GM19351 (cell line): Measurements from ENCODE around the gene P2RX2.

Experiments used
- ATAC-seq: cut with Tn5 transposase; IDR thresholded peaks from one replicate; pipeline ENCODE4 v1.9.1; 2021; ENCODE audit warnings: mild to moderate bottlenecking, moderate library complexity; ENCODE audit not compliant: unreplicated experiment

The P2RX2 gene

GRCh38 chr12:132617135-132617701 lies 1.4 kb upstream of the P2RX2 start:
- ATAC-seq = no peak

DNA sequence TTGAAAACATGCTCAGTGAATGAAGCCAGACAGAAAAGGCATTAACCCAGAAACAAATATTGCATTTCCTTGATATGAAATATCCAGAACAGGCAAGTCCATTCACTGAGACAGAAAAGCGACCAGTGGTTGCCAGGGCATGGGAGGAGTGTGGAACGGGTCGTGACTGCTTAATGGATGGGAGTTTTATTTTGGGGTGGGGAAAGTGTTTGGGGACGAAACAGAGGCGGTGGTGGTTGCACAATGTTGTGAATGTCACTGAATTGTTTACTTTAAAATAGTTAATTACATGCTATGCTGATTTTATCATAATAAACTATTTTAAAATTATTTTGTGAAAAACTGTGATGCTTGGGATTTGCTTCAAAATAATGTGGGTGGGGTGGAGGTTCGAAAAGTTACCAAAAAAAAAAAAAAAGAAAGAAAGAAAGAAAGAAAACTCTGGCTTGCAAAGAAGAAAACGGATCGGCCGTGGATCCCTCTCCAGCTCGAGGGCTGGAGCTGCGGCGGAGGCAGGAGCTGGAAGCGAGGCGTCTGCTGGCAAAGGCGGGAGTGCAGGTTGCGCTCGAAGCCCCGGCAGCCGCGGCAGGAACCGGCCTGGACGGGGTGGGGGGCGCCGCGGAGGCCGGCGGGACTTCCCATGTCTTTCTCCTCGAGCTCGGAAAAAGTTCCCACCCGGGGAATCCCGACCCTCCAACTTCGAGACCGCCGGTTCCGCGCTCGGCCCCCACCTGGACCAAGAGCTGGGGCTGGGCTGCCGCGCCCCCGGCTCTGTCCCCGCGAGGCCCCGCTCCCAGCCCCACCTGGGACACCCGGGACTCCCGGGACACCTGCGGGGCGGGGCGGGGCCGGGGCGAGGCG lies 524 bp upstream of the P2RX2 start:
- ATAC-seq = no peak

GRCh38 chr12:132619071-132619385 lies 452 bp downstream of the P2RX2 start:
- no peak for ATAC-seq

DNA sequence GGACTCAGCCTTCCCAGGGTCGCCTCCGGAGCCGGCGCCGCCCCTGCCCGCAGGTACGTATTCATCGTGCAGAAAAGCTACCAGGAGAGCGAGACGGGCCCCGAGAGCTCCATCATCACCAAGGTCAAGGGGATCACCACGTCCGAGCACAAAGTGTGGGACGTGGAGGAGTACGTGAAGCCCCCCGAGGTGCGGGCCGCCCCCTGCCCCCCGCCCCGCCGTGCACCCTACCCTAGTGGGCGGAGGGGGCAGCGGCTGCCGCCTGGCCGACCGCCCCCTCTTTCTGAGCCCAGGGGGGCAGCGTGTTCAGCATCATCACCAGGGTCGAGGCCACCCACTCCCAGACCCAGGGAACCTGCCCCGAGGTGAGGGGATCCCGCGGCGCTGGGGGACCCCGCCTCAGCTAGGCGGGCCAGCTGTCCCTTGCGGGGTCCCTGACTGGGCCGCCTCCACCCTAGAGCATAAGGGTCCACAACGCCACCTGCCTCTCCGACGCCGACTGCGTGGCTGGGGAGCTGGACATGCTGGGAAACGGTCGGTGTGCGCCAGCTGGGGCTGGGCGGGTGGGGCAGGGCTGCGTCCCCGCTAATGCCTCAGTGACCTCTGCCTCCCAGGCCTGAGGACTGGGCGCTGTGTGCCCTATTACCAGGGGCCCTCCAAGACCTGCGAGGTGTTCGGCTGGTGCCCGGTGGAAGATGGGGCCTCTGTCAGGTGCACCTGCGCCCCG lies 973 bp downstream of the P2RX2 start:
- ATAC-seq = no peak

DNA sequence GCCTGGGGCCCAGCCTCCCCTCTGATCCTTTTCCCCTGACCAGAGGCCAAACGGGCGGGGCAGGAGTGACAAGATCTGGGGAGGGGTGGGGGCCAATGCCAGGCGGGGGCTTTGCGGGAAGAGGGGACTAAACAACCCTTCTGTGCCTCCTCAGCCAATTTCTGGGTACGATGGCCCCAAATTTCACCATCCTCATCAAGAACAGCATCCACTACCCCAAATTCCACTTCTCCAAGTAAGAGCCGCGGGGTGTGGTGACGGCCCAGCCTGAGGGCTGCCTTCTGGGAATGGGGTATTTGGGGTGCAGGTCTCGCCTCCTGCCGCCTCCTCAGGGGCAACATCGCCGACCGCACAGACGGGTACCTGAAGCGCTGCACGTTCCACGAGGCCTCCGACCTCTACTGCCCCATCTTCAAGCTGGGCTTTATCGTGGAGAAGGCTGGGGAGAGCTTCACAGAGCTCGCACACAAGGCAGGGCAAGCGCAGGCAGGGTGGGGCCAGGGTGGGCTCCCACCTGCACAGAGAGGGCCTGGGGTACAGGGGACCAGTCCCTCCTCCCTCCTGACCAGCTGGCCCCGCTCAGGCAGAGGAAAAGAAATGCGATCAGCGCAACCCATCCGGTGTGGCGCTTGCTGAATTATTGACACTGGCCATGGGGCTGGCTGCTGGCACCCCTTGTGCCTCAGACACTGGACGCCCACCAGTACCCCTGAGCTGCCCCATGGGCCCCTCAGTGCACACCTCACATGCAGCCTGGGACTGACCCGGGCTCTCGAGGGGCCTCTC lies 1.7 kb downstream of the P2RX2 start:
- ATAC-seq = no peak

DNA sequence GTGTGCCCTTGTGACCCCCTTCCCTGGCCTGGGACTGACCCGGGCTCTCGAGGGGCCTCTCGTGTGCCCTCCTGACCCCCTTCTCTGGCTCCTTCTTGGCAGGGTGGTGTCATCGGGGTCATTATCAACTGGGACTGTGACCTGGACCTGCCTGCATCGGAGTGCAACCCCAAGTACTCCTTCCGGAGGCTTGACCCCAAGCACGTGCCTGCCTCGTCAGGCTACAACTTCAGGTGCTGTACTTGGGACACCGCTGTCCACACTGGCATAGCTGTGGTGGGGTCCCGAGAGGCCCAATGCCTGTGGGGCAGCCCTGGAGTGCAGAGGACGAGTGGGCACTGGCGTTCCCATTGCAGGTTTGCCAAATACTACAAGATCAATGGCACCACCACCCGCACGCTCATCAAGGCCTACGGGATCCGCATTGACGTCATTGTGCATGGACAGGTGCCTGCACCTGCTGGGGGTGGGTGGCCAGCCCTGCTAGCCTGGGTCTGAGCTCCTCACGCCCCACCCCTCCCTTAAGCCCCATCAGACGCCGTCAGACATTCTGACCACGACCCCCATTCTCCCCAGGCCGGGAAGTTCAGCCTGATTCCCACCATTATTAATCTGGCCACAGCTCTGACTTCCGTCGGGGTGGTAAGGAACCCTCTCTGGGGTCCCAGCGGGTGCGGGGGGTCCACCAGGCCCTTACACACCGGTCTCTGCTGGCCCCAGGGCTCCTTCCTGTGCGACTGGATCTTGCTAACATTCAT lies 2.5 kb downstream of the P2RX2 start:
- ATAC-seq = no peak

GRCh38 chr12:132621657-132622435 lies 3.3 kb downstream of the P2RX2 start:
- ATAC-seq = no peak

DNA sequence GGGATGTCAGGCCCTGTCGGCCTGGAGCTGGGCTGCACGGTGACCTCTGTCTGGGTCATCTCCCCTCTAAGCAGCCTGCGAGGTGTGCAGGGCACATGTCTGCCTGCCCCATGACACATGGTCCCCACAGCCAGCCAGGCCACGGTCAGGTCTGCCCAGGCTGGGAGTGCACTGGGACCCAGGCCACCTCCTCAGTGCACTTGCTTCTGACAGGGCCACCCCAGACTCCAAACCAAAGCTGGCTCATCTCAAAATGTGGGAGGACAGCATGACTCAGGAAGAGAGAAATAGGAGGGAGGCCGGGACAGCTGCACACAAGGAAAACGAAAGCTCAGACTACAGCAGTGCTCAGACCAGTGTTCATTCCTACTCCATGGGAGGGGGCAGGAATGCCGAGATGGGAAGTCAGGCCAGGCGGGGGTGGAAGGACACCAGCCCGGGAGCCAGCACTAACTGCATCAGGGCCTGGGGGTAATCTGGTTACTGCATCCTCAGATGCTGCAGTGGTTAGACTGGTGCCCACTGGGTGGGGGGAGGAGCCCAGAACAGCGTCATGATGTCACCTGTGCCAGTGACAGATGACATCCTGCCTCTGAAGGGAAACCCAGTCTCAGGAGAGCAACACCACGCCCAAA lies 4.0 kb downstream of the P2RX2 start:
- no peak for ATAC-seq

DNA sequence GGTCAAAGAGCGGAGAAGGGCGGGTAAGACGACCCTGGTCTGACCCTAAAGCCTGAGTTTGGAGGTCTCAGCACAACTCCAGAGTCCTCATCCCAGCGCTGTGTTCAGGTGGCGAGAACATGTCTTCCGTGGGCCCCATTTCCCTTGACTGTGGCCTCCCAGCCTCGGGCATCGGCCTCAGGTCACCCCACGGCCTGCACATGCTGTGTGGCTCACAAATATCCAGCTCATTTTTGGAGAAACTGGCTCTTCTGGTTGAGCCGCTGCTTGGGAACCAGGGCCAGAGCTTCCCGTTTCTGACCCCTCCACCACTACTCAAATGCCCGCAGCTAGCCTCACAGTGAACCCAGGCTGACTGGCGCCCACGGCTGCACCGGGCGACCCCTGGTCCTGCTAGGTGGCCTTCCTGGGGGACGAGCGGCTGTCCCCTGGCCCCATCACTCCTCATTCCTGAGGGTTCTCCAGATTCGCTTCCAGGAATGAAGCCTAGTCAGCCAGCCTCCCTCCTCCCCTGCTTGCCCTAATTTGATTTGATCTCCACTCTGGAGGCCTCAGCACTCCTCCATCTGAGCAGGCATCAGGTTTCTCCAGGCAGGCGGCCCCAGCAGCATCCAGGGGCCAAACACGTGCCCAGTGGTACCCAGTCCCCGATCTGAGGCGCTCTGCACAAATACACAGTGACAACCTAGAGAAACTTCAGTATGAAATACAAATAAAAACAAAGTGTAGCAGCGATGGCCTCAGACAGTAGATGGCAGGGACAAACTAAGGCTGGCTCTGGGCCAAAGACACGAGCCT lies 4.7 kb downstream of the P2RX2 start:
- ATAC-seq = no peak

DNA sequence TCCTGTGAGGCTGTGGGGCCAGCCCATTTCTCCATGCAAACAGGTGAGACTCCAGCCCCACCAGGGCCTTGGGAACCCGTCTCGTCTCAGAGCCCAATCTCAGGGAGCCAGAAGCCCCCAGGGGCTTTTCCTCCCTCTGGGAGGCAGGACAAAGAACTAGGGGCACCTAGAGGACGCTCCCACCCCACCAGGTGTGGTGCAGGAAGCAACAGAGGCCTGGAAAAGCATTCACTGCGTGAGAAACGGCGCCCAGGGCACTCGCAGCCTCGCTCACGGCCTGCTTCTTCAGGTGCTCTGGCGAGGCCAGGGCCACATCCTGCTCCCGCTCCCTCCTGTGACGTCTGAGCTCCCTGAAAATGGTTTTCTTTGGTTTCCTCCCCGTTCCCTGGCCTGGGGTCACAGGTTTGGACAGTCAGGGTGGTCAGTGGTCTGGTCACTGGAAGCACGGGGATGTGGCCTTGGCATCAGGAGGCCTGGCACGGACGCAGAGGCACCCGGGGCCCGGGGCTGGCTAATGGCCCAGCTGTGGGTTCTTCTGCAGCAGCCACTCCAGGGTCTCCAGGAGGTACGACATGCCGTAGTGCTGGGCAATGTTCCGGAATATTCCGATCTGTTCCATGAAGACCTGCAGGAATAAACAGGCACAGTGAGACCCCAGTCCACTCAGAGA lies 5.7 kb downstream of the P2RX2 start:
- ATAC-seq = no peak

- no peak for ATAC-seq
Observed at GRCh38 chr12:132624910-132625630, 6.5 kb downstream of the P2RX2 start.

DNA sequence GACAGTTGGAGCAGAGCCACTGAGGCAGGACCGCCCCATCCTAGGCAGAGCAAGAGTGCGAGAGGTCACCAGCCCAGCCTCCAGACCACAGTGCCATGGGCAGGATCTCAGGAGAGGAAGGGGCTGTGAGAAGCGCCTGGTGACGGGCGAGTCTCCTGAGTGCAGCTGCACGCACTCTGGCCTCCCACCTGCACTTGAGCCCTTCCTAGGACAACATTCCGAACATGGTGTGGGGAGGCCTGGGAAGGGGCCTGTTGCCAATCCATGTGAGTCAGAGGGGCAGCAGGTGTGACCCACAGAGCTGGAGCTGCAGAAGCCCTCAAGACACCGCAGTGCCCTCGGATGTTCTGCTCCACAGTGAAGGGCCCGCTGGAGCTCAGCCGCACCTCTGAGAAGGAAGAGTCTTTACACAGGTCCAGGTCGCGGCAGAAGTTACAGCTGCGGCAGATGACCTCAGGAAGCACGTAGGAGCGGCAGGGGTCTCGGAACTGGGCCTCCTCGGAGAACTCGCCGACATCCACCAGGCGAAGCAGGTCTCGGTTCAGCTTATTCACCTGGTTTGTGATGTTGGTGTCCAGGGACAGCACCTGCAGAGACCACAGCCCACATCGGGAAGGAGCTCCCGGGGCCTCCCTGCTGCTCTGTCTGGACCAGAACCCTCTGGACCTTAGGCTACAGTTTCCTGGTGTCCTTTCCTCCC lies 7.3 kb downstream of the P2RX2 start:
- ATAC-seq = no peak

- ATAC-seq = no peak
Observed at GRCh38 chr12:132629330-132629729, 10.8 kb downstream of the P2RX2 start.

DNA sequence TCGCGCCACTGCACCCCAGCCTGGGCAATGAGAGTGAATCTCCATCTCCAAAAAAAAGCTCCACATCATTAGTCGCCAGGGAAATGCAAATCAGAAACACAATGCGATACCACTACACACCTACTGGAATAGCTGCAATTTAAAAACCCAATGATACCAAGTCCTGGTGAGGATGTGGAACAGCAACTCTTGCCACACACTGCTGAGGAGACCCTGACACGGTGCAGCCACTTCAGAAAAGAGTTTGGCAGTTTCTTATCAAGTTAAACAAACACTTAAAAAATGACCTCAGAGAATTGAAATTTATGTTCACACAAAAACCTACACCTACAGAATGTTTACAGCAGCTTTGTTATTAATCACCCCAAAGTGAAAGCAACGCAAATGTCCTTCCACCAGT lies 12.1 kb downstream of the P2RX2 start:
- no peak for ATAC-seq

DNA sequence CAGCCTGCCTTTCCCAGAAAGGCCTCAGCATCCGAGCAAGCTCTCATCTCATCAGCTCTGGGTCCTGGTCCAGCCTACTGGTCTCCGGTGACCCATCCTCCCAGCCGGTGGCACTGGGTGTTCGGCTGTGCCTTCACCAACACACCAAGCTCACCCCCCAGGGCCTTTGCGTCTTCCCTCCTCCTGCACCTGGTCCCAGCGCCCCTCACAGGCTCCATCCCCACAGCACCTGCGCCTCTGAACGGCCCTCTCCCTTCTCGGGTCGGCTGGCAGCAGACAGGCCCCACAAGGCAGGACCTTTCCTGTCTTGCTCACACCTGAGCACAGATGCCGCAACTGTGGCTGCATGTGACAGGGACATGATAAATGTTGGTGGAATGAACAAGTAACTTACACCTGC lies 13.1 kb downstream of the P2RX2 start:
- no peak for ATAC-seq

DNA sequence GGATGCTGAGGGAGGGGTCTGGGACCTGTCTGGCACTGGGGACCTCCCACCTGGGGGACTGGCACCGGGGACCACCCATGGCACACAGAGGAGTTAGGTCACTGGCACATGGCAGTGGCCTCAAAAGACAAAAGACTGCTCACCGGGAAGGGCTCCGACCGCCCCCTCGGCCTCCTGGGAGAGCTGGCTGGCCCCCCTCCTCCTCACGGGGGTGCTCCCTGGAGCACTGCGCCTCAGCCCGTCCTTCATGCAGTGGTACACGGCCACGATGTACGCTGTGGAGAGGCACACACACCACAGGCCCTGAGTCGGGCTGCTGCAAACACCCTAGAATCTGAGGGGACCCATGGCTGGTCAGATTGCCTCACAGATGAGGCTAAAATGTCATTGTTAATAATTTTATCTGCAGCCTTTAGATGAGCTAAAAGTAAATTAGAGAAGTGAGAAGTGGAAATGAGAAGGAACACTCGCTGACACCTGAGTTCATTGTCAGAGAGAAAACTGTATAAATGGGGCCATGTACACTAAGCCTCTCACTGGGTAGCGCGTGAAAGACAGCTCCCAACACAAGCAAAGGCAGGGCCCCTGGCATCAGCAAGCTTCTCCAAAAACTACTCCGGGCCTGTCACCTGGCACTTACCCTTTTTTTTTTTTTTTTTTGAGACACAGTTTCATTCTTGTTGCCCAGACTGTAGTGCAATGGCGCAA lies 14.1 kb downstream of the P2RX2 start:
- no peak for ATAC-seq
